Mesendoderm (in vitro differentiated cells): ENCODE data around the gene FRAS1.

Experiments
- DNase-seq: peaks from one replicate; pipeline ENCODE4 v3.0.0; 2013
- H2AK5ac ChIP-seq: 2 replicates; pipeline ENCODE4 v1.6.1; 2013; ENCODE audit warnings: low read length, inconsistent platforms
- H2BK120ac ChIP-seq: 2 replicates; pipeline ENCODE4 v1.6.1; 2013; ENCODE audit warnings: low read depth, mild to moderate bottlenecking, low read length, moderate library complexity, mixed read lengths
- H2BK15ac ChIP-seq: replicated peaks from 2 replicates; pipeline ENCODE4 v1.6.1; 2013; ENCODE audit warnings: low read depth, mild to moderate bottlenecking, moderate library complexity
- H2BK5ac ChIP-seq: 2 replicates; pipeline ENCODE4 v1.6.1; 2013; ENCODE audit warnings: low read length, inconsistent platforms
- H3K18ac ChIP-seq: 2 replicates; pipeline ENCODE4 v1.6.1; 2013; ENCODE audit warnings: mild to moderate bottlenecking, low read length, mixed read lengths
- H3K23ac ChIP-seq: one replicate; pipeline ENCODE4 v1.6.1; 2013; ENCODE audit warnings: low read length
- H3K27ac ChIP-seq: 2 replicates; pipeline ENCODE4 v1.5.1; 2013; ENCODE audit warnings: low read depth, mild to moderate bottlenecking, inconsistent platforms, low read length, moderate library complexity
- H3K27me3 ChIP-seq: 2 replicates; pipeline ENCODE4 v1.6.1; 2013; ENCODE audit warnings: low read length, control low read depth, mild to moderate bottlenecking, inconsistent platforms; ENCODE audit not compliant: insufficient read depth, poor library complexity
- H3K36me3 ChIP-seq: 2 replicates; pipeline ENCODE4 v1.6.1; 2013; ENCODE audit warnings: low read length, inconsistent platforms; ENCODE audit not compliant: control insufficient read depth, insufficient read depth
- H3K4ac ChIP-seq: one replicate; pipeline ENCODE4 v1.6.1; 2013; ENCODE audit warnings: low read depth, mild to moderate bottlenecking, low read length, moderate library complexity
- H3K4me1 ChIP-seq: 2 replicates; pipeline ENCODE4 v1.6.1; 2013; ENCODE audit warnings: low read depth, low read length, inconsistent platforms; ENCODE audit not compliant: control insufficient read depth
- H3K4me2 ChIP-seq: 2 replicates; pipeline ENCODE4 v1.6.1; 2013; ENCODE audit warnings: low read length
- H3K4me3 ChIP-seq: 2 replicates; pipeline ENCODE4 v1.5.1; 2013; ENCODE audit warnings: mild to moderate bottlenecking, low read length
- H3K56ac ChIP-seq: one replicate; pipeline ENCODE4 v1.6.1; 2013; ENCODE audit warnings: low read length
- H3K79me1 ChIP-seq: 2 replicates; pipeline ENCODE4 v1.6.1; 2013; ENCODE audit warnings: low read length, inconsistent platforms
- H3K79me2 ChIP-seq: 2 replicates; pipeline ENCODE4 v1.6.1; 2013; ENCODE audit warnings: mild to moderate bottlenecking, low read length; ENCODE audit not compliant: control insufficient read depth, insufficient read depth
- H3K9ac ChIP-seq: 2 replicates; pipeline ENCODE4 v1.6.1; 2013; ENCODE audit warnings: low read length, inconsistent platforms
- H4K5ac ChIP-seq: one replicate; pipeline ENCODE4 v1.6.1; 2013; ENCODE audit warnings: low read length
- H4K8ac ChIP-seq: one replicate; pipeline ENCODE4 v1.6.1; 2013; ENCODE audit warnings: low read depth, mild to moderate bottlenecking, control low read depth, low read length, moderate library complexity
- WGBS: extraction: QIAGEN DNeasy Blood & Tissue Kit; methylation state at CpG from one replicate; pipeline ENCODE4 v1.1.7; 2013; ENCODE audit warnings: low lambda C conversion rate, missing lambda C conversion rate; ENCODE audit not compliant: insufficient coverage; ENCODE audit errors: extremely low coverage; 5-methylcytosine and 5-hydroxymethylcytosine counted together

The FRAS1 gene

GRCh38 chr4:78138252-78138651 is 81.1 kb downstream of the FRAS1 start:
- Histone ChIP-seq H3K27me3 (no peaks in the 10 kb centered on the region), H2BK15ac (no peak overlapping the region), H3K27ac (no peak overlapping the region), H3K23ac (no peak overlapping the region), H3K4me1 (no peaks in the 10 kb centered on the region), H3K79me2 (peaks cover 22% of the 10 kb centered on the region), H3K9ac (no peak overlapping the region), H4K8ac (no peak overlapping the region), H3K4me3 (no peak overlapping the region), H4K5ac (no peak overlapping the region), H3K79me1 (peaks cover 17% of the 10 kb centered on the region), H3K4me2 (no peak overlapping the region), H3K56ac (no peak overlapping the region), H3K36me3 (no peaks in the 10 kb centered on the region), H2BK120ac (no peak overlapping the region), H3K18ac (no peak overlapping the region), H2BK5ac (no peak overlapping the region), H3K4ac (no peak overlapping the region), H2AK5ac (no peak overlapping the region)
- no CpG with 5 or more reads among the region's 3 CpGs for WGBS
- DNase-seq, result no peak

GRCh38 chr4:78143634-78144033 is 86.5 kb downstream of the FRAS1 start:
- Histone ChIP-seq H3K18ac (no peak overlapping the region), H4K8ac (no peak overlapping the region), H3K27ac (no peak overlapping the region), H3K27me3 (no peaks in the 10 kb centered on the region), H2BK5ac (no peak overlapping the region), H3K36me3 (no peaks in the 10 kb centered on the region), H3K4ac (no peak overlapping the region), H2BK120ac (no peak overlapping the region), H3K56ac (no peak overlapping the region), H3K79me1 (peaks cover 7% of the 10 kb centered on the region), H3K23ac (no peak overlapping the region), H2AK5ac (no peak overlapping the region), H4K5ac (no peak overlapping the region), H3K4me3 (no peak overlapping the region), H2BK15ac (no peak overlapping the region), H3K9ac (no peak overlapping the region), H3K4me1 (no peaks in the 10 kb centered on the region), H3K79me2 (peaks cover 5% of the 10 kb centered on the region), H3K4me2 (no peak overlapping the region)
- DNase-seq, result no peak
- WGBS, result no CpG with 5 or more reads among the region's 2 CpGs

GRCh38 chr4:78145008-78145407 is 87.9 kb downstream of the FRAS1 start:
- H4K8ac ChIP-seq, result no peak overlapping the region
- H3K36me3 ChIP-seq, result no peaks in the 10 kb centered on the region
- H3K18ac ChIP-seq, result no peak overlapping the region
- H3K79me2 ChIP-seq, result peaks cover 9% of the 10 kb centered on the region
- no peak overlapping the region for H3K23ac ChIP-seq
- no peak overlapping the region for H3K4me3 ChIP-seq
- no peak overlapping the region for H2AK5ac ChIP-seq
- H3K56ac ChIP-seq, result no peak overlapping the region
- WGBS, result no CpG with 5 or more reads among the region's 4 CpGs
- no peaks in the 10 kb centered on the region for H3K27me3 ChIP-seq
- H2BK5ac ChIP-seq, result no peak overlapping the region
- H3K4ac ChIP-seq, result no peak overlapping the region
- no peak overlapping the region for H4K5ac ChIP-seq
- H3K4me2 ChIP-seq, result no peak overlapping the region
- peaks cover 6% of the 10 kb centered on the region for H3K79me1 ChIP-seq
- H3K9ac ChIP-seq, result no peak overlapping the region
- H3K4me1 ChIP-seq, result peaks cover 2% of the 10 kb centered on the region
- no peak overlapping the region for H3K27ac ChIP-seq
- no peak overlapping the region for H2BK120ac ChIP-seq
- H2BK15ac ChIP-seq, result no peak overlapping the region
- DNase-seq, result peak; percentile 45

- Histone ChIP-seq H3K4me2 (no peak overlapping the region), H3K27ac (no peak overlapping the region), H3K36me3 (no peaks in the 10 kb centered on the region), H2AK5ac (no peak overlapping the region), H3K9ac (no peak overlapping the region), H2BK15ac (no peak overlapping the region), H3K4ac (no peak overlapping the region), H3K79me1 (peaks cover 6% of the 10 kb centered on the region), H3K4me1 (peaks cover 2% of the 10 kb centered on the region), H3K18ac (peak overlapping the region; percentile 10), H3K79me2 (peaks cover 10% of the 10 kb centered on the region), H3K4me3 (no peak overlapping the region), H4K5ac (no peak overlapping the region), H3K27me3 (no peaks in the 10 kb centered on the region), H3K23ac (no peak overlapping the region), H3K56ac (no peak overlapping the region), H2BK120ac (no peak overlapping the region), H2BK5ac (no peak overlapping the region), H4K8ac (peak overlapping the region; percentile 13)
- no CpG with 5 or more reads among the region's 10 CpGs for whole genome bisulfite sequencing
- peak; percentile 68 for DNase-seq
Measured at GRCh38 chr4:78145622-78146021, 88.5 kb downstream of the FRAS1 start.

GRCh38 chr4:78149751-78150542 is 92.8 kb downstream of the FRAS1 start:
- WGBS, result no CpG with 5 or more reads among the region's 7 CpGs
- Histone ChIP-seq H3K4ac (no peak overlapping the region), H4K8ac (no peak overlapping the region), H4K5ac (no peak overlapping the region), H2BK5ac (no peak overlapping the region), H3K79me1 (peaks cover 18% of the 10 kb centered on the region), H2BK15ac (no peak overlapping the region), H3K4me3 (no peak overlapping the region), H3K18ac (no peak overlapping the region), H3K56ac (no peak overlapping the region), H2AK5ac (no peak overlapping the region), H2BK120ac (no peak overlapping the region), H3K27ac (no peak overlapping the region), H3K23ac (no peak overlapping the region), H3K36me3 (no peaks in the 10 kb centered on the region), H3K4me1 (peaks cover 2% of the 10 kb centered on the region), H3K79me2 (peaks cover 32% of the 10 kb centered on the region), H3K9ac (no peak overlapping the region), H3K4me2 (no peak overlapping the region), H3K27me3 (no peaks in the 10 kb centered on the region)
- DNase-seq, result peak; percentile 90

- Histone ChIP-seq H3K4me1 (peaks cover 2% of the 10 kb centered on the region), H3K23ac (no peak overlapping the region), H3K18ac (no peak overlapping the region), H2BK120ac (no peak overlapping the region), H2AK5ac (no peak overlapping the region), H3K27ac (no peak overlapping the region), H3K4ac (no peak overlapping the region), H4K5ac (no peak overlapping the region), H3K79me2 (peaks cover 32% of the 10 kb centered on the region), H3K56ac (no peak overlapping the region), H3K4me2 (no peak overlapping the region), H4K8ac (no peak overlapping the region), H3K4me3 (no peak overlapping the region), H3K9ac (no peak overlapping the region), H3K36me3 (no peaks in the 10 kb centered on the region), H3K27me3 (no peaks in the 10 kb centered on the region), H3K79me1 (peaks cover 18% of the 10 kb centered on the region), H2BK5ac (no peak overlapping the region), H2BK15ac (no peak overlapping the region)
- DNase-seq, result no peak
- WGBS, result no CpG with 5 or more reads among the region's 4 CpGs
Measured at GRCh38 chr4:78150543-78150864, 93.4 kb downstream of the FRAS1 start.
